HEK293 (cell line): ENCODE data around the gene SYNGR4.

Experiments used
- CTCF ChIA-PET: fragments of 350-600 bp; formaldehyde crosslinking; extraction: SDS; loops from one replicate; lab custom pipeline; 2021; ENCODE audit warnings: antibody characterized with exemption; lab: Yijun Ruan, JAX
- POLR2A ChIA-PET: fragments of 300-600 bp; formaldehyde crosslinking; extraction: SDS; loops from one replicate; lab custom pipeline; 2020; ENCODE audit warnings: antibody characterized with exemption, inconsistent platforms; lab: Yijun Ruan, JAX
- H3K27ac ChIP-seq: fragments of 200-500 bp; sonication (Bioruptor generic); 2 replicates; pipeline ENCODE4 v1.5.1; 2014; ENCODE audit warnings: low read depth, low read length, control low read depth, inconsistent platforms; ENCODE audit errors: extremely low read depth
- H3K36me3 ChIP-seq, 2 experiments: fragments of 200-500 bp in 1 of 2; sonication (Bioruptor generic) in 1 of 2; 1 replicate in 1 of 2; 2 replicates in 1 of 2; pipeline ENCODE4 v1.5.1; 2014 to 2017; ENCODE audit warnings: inconsistent platforms in 2 of 2, low read length in 2 of 2; ENCODE audit not compliant: control insufficient read depth in 2 of 2, insufficient read depth in 1 of 2
- H3K4me1 ChIP-seq: fragments of 200-500 bp; sonication (Bioruptor generic); 2 replicates; pipeline ENCODE4 v1.5.1; 2014; ENCODE audit warnings: mild to moderate bottlenecking, low read length, inconsistent platforms; ENCODE audit not compliant: control insufficient read depth, insufficient read depth
- H3K4me3 ChIP-seq: 2 replicates; pipeline ENCODE4 v1.5.1; 2011; ENCODE audit warnings: low read depth, mild to moderate bottlenecking, control low read depth, low read length, moderate library complexity
- H3K9me3 ChIP-seq: fragments of 200-500 bp; sonication (Bioruptor generic); 2 replicates; pipeline ENCODE4 v1.5.1; 2014; ENCODE audit warnings: low read depth, low read length, inconsistent platforms; ENCODE audit not compliant: control insufficient read depth, insufficient read depth
- GLIS1 ChIP-seq: fragments of 450-650 bp; formaldehyde crosslinking; IDR thresholded peaks from 2 replicates; pipeline ENCODE4 v1.5.1; 2016; ENCODE audit warnings: missing biosample characterization, missing genetic modification characterization
- HOXD13 ChIP-seq: sonication (generic); formaldehyde crosslinking; IDR thresholded peaks from 2 replicates; pipeline ENCODE4 v1.8.0; 2022; ENCODE audit warnings: missing genetic modification reagents, borderline replicate concordance
- KLF7 ChIP-seq: fragments of 450-650 bp; formaldehyde crosslinking; IDR thresholded peaks from 2 replicates; pipeline ENCODE4 v1.5.1; 2016; ENCODE audit warnings: missing biosample characterization, missing genetic modification characterization, borderline replicate concordance
- REPIN1 ChIP-seq: fragments of 450-650 bp; formaldehyde crosslinking; IDR thresholded peaks from 2 replicates; pipeline ENCODE4 v1.5.1; 2017; ENCODE audit warnings: missing biosample characterization, missing genetic modification characterization, low read depth
- SP7 ChIP-seq: fragments of 450-650 bp; formaldehyde crosslinking; IDR thresholded peaks from 2 replicates; pipeline ENCODE4 v1.5.1; 2016; ENCODE audit warnings: missing biosample characterization, missing genetic modification characterization
- ZBTB21 ChIP-seq: fragments of 450-650 bp; formaldehyde crosslinking; IDR thresholded peaks from 2 replicates; pipeline ENCODE4 v1.5.1; 2017; ENCODE audit warnings: missing biosample characterization, missing genetic modification characterization
- ZBTB7A ChIP-seq: fragments of 450-650 bp; formaldehyde crosslinking; IDR thresholded peaks from 2 replicates; pipeline ENCODE4 v1.5.1; 2016; ENCODE audit warnings: low read depth, missing biosample characterization, missing genetic modification characterization
- ZFP37 ChIP-seq: fragments of 450-650 bp; formaldehyde crosslinking; IDR thresholded peaks from 2 replicates; pipeline ENCODE4 v1.5.1; 2016; ENCODE audit warnings: missing biosample characterization, missing genetic modification characterization
- ZNF114 ChIP-seq: fragments of 450-650 bp; formaldehyde crosslinking; IDR thresholded peaks from 2 replicates; pipeline ENCODE4 v1.5.0; 2017; ENCODE audit warnings: missing biosample characterization, missing genetic modification characterization
- ZNF132 ChIP-seq: fragments of 450-650 bp; formaldehyde crosslinking; IDR thresholded peaks from 2 replicates; pipeline ENCODE4 v1.5.1; 2017; ENCODE audit warnings: missing biosample characterization, missing genetic modification characterization, borderline replicate concordance
- ZNF138 ChIP-seq: fragments of 450-650 bp; formaldehyde crosslinking; IDR thresholded peaks from 2 replicates; pipeline ENCODE4 v1.5.1; 2016; ENCODE audit warnings: missing biosample characterization, missing genetic modification characterization, borderline replicate concordance
- ZNF223 ChIP-seq: fragments of 450-650 bp; formaldehyde crosslinking; IDR thresholded peaks from 2 replicates; pipeline ENCODE4 v1.5.1; 2016; ENCODE audit warnings: missing biosample characterization, missing genetic modification characterization
- ZNF266 ChIP-seq: fragments of 450-650 bp; formaldehyde crosslinking; IDR thresholded peaks from 2 replicates; pipeline ENCODE4 v1.5.1; 2016; ENCODE audit warnings: missing biosample characterization, missing genetic modification characterization, low read depth
- ZNF654 ChIP-seq: fragments of 450-650 bp; formaldehyde crosslinking; IDR thresholded peaks from 2 replicates; pipeline ENCODE4 v1.5.1; 2016; ENCODE audit warnings: low read depth, missing biosample characterization, missing genetic modification characterization
- ZNF768 ChIP-seq: fragments of 450-650 bp; formaldehyde crosslinking; IDR thresholded peaks from 2 replicates; pipeline ENCODE4 v1.5.1; 2018; ENCODE audit warnings: missing biosample characterization, mild to moderate bottlenecking, missing genetic modification characterization
- TF ChIP-seq, protein P1 (sequence below): fragments of 450-650 bp; formaldehyde crosslinking; IDR thresholded peaks from 2 replicates; pipeline ENCODE4; 2016; ENCODE audit warnings: missing biosample characterization, missing genetic modification characterization
- TF ChIP-seq, protein P2 (sequence below): fragments of 450-650 bp; formaldehyde crosslinking; IDR thresholded peaks from 2 replicates; pipeline ENCODE4 v1.5.1; 2016; ENCODE audit warnings: missing biosample characterization, missing genetic modification characterization
- TF ChIP-seq, protein P3 (sequence below): fragments of 450-650 bp; formaldehyde crosslinking; IDR thresholded peaks from 2 replicates; pipeline ENCODE4 v1.5.1; 2017; ENCODE audit warnings: missing biosample characterization, missing genetic modification characterization
- TF ChIP-seq, protein P4 (sequence below): fragments of 450-650 bp; formaldehyde crosslinking; IDR thresholded peaks from 2 replicates; pipeline ENCODE4 v1.5.1; 2017; ENCODE audit warnings: missing biosample characterization, mild to moderate bottlenecking, missing genetic modification characterization, moderate library complexity
- TF ChIP-seq, protein P5 (sequence below): fragments of 450-650 bp; formaldehyde crosslinking; IDR thresholded peaks from 2 replicates; pipeline ENCODE4 v1.5.1; 2016; ENCODE audit warnings: missing biosample characterization, missing genetic modification characterization
- TF ChIP-seq, protein P6 (sequence below): fragments of 450-650 bp; formaldehyde crosslinking; IDR thresholded peaks from 2 replicates; pipeline ENCODE4 v1.5.1; 2016; ENCODE audit warnings: missing biosample characterization, missing genetic modification characterization, borderline replicate concordance
- TF ChIP-seq, protein P7 (sequence below): fragments of 450-650 bp; formaldehyde crosslinking; IDR thresholded peaks from 2 replicates; pipeline ENCODE4 v1.5.1; 2016; ENCODE audit warnings: missing biosample characterization, missing genetic modification characterization

The SYNGR4 gene

DNA sequence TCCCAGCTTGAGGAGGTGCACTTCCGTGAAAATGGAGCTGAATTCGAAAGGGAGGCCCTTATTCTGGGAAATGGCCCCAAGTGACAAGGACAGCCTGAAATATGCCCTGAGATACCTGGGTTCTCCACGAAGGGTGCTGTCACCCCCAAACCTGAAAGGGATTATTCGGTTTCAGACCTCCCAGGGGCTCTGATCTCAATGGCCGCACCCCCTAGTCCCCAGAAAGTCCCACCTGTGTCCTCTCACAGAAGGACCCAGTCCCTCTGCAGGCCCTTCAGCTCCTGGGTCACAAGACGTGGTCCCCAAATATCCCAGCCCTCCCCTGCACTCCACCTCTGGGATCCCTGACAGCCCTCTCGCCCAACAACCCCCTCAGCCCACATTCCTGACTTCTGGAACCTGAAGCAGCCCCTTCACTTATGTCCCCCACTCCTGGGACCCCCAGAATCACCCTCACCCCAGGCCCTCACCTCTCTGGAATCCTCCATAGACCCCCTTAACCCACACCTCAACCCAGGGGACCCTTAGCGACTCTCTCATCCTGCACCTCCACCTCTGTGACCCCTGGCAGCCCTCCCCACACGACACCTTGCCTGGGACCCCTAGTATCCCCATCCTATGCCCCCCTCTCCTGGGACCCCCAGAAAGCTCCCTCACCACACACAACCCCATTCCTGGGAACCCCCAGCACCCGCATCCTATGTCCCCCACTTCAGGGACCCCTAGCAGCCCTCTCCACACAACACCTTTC lies 606 bp downstream of the SYNGR4 start:
- Histone ChIP-seq H3K4me1 (peaks cover 4% of the 10 kb centered on the region; the same call in 1 of the 2 replicates), H3K4me3 (no peak overlapping the region), H3K36me3 (peaks cover 3 to 7% of the 10 kb centered on the region in 2 experiments; a peak in 2 of 3 replicates), H3K27ac (peak overlapping the region; percentile 57; the same call in 1 of the 2 replicates), H3K9me3 (no peaks in the 10 kb centered on the region)
- ChIA-PET CTCF (interaction anchor here (0.6 to 3.3 kb wide), 8 partner anchors 8 to 886 kb away, joined by 3 to 28 read pairs (median 3); partner anchors contain the start of gene KDELR1), POLR2A (interaction anchor here (0.9 to 2.7 kb wide), 15 partner anchors 8 to 255 kb away, joined by 3 to 54 read pairs (median 12); partner anchors contain the start of genes EMP3, KDELR1, RPL18 and SPHK2)
- no peak for TF ChIP-seq ZFP37 (tag by site-specific recombination)
- no peak for TF ChIP-seq ZNF138 (tag by site-specific recombination)
- no peak for TF ChIP-seq ZNF768 (tag by site-specific recombination)
- TF ChIP-seq, protein P1, sequence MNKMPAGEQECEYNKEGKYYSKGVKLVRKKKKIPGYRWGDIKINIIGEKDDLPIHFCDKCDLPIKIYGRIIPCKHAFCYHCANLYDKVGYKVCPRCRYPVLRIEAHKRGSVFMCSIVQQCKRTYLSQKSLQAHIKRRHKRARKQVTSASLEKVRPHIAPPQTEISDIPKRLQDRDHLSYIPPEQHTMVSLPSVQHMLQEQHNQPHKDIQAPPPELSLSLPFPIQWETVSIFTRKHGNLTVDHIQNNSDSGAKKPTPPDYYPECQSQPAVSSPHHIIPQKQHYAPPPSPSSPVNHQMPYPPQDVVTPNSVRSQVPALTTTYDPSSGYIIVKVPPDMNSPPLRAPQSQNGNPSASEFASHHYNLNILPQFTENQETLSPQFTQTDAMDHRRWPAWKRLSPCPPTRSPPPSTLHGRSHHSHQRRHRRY (tag by site-specific recombination), result no peak
- TF ChIP-seq, protein P2, sequence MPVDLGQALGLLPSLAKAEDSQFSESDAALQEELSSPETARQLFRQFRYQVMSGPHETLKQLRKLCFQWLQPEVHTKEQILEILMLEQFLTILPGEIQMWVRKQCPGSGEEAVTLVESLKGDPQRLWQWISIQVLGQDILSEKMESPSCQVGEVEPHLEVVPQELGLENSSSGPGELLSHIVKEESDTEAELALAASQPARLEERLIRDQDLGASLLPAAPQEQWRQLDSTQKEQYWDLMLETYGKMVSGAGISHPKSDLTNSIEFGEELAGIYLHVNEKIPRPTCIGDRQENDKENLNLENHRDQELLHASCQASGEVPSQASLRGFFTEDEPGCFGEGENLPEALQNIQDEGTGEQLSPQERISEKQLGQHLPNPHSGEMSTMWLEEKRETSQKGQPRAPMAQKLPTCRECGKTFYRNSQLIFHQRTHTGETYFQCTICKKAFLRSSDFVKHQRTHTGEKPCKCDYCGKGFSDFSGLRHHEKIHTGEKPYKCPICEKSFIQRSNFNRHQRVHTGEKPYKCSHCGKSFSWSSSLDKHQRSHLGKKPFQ (tag by site-specific recombination), result no peak
- TF ChIP-seq SP7, result no peak
- TF ChIP-seq REPIN1 (tag by site-specific recombination), result 0 out of 2 replicates have a peak, but pooled peaks have one; percentile 22
- no peak for TF ChIP-seq ZNF132
- no peak for TF ChIP-seq ZNF114 (tag by site-specific recombination)
- no peak for TF ChIP-seq ZNF223 (tag by site-specific recombination)
- no peak for TF ChIP-seq HOXD13 (CRISPR knock-in tag)
- TF ChIP-seq ZNF654 (tag by site-specific recombination), result no peak
- TF ChIP-seq KLF7 (tag by site-specific recombination), result 0 out of 2 replicates have a peak, but pooled peaks have one; percentile 0
- TF ChIP-seq, protein P3, sequence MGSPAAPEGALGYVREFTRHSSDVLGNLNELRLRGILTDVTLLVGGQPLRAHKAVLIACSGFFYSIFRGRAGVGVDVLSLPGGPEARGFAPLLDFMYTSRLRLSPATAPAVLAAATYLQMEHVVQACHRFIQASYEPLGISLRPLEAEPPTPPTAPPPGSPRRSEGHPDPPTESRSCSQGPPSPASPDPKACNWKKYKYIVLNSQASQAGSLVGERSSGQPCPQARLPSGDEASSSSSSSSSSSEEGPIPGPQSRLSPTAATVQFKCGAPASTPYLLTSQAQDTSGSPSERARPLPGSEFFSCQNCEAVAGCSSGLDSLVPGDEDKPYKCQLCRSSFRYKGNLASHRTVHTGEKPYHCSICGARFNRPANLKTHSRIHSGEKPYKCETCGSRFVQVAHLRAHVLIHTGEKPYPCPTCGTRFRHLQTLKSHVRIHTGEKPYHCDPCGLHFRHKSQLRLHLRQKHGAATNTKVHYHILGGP (tag by site-specific recombination), result no peak
- TF ChIP-seq ZNF266, result no peak
- no peak for TF ChIP-seq GLIS1
- TF ChIP-seq, protein P4, sequence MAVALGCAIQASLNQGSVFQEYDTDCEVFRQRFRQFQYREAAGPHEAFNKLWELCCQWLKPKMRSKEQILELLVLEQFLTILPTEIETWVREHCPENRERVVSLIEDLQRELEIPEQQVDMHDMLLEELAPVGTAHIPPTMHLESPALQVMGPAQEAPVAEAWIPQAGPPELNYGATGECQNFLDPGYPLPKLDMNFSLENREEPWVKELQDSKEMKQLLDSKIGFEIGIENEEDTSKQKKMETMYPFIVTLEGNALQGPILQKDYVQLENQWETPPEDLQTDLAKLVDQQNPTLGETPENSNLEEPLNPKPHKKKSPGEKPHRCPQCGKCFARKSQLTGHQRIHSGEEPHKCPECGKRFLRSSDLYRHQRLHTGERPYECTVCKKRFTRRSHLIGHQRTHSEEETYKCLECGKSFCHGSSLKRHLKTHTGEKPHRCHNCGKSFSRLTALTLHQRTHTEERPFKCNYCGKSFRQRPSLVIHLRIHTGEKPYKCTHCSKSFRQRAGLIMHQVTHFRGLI (tag by site-specific recombination), result no peak
- TF ChIP-seq ZBTB21 (tag by site-specific recombination), result no peak
- TF ChIP-seq, protein P5, sequence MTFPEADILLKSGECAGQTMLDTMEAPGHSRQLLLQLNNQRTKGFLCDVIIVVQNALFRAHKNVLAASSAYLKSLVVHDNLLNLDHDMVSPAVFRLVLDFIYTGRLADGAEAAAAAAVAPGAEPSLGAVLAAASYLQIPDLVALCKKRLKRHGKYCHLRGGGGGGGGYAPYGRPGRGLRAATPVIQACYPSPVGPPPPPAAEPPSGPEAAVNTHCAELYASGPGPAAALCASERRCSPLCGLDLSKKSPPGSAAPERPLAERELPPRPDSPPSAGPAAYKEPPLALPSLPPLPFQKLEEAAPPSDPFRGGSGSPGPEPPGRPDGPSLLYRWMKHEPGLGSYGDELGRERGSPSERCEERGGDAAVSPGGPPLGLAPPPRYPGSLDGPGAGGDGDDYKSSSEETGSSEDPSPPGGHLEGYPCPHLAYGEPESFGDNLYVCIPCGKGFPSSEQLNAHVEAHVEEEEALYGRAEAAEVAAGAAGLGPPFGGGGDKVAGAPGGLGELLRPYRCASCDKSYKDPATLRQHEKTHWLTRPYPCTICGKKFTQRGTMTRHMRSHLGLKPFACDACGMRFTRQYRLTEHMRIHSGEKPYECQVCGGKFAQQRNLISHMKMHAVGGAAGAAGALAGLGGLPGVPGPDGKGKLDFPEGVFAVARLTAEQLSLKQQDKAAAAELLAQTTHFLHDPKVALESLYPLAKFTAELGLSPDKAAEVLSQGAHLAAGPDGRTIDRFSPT, result no peak
- no peak for TF ChIP-seq ZBTB7A
- TF ChIP-seq, protein P6, sequence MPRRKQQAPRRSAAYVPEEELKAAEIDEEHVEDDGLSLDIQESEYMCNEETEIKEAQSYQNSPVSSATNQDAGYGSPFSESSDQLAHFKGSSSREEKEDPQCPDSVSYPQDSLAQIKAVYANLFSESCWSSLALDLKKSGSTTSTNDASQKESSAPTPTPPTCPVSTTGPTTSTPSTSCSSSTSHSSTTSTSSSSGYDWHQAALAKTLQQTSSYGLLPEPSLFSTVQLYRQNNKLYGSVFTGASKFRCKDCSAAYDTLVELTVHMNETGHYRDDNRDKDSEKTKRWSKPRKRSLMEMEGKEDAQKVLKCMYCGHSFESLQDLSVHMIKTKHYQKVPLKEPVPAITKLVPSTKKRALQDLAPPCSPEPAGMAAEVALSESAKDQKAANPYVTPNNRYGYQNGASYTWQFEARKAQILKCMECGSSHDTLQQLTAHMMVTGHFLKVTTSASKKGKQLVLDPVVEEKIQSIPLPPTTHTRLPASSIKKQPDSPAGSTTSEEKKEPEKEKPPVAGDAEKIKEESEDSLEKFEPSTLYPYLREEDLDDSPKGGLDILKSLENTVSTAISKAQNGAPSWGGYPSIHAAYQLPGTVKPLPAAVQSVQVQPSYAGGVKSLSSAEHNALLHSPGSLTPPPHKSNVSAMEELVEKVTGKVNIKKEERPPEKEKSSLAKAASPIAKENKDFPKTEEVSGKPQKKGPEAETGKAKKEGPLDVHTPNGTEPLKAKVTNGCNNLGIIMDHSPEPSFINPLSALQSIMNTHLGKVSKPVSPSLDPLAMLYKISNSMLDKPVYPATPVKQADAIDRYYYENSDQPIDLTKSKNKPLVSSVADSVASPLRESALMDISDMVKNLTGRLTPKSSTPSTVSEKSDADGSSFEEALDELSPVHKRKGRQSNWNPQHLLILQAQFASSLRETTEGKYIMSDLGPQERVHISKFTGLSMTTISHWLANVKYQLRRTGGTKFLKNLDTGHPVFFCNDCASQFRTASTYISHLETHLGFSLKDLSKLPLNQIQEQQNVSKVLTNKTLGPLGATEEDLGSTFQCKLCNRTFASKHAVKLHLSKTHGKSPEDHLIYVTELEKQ (tag by site-specific recombination), result no peak
- TF ChIP-seq, protein P7, sequence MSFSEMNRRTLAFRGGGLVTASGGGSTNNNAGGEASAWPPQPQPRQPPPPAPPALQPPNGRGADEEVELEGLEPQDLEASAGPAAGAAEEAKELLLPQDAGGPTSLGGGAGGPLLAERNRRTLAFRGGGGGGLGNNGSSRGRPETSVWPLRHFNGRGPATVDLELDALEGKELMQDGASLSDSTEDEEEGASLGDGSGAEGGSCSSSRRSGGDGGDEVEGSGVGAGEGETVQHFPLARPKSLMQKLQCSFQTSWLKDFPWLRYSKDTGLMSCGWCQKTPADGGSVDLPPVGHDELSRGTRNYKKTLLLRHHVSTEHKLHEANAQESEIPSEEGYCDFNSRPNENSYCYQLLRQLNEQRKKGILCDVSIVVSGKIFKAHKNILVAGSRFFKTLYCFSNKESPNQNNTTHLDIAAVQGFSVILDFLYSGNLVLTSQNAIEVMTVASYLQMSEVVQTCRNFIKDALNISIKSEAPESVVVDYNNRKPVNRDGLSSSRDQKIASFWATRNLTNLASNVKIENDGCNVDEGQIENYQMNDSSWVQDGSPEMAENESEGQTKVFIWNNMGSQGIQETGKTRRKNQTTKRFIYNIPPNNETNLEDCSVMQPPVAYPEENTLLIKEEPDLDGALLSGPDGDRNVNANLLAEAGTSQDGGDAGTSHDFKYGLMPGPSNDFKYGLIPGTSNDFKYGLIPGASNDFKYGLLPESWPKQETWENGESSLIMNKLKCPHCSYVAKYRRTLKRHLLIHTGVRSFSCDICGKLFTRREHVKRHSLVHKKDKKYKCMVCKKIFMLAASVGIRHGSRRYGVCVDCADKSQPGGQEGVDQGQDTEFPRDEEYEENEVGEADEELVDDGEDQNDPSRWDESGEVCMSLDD (tag by site-specific recombination), result peak; percentile 40; the same call in 1 of the 2 replicates
